ENCODE results near the gene WDR46. TPM values are rescaled to one million over a fixed set of nuclear protein-coding genes. Genes with fewer than 3 reads are reported as not detected.

WDR46 gene
- polyA plus RNA-seq, 1 donor from 2014 or later, result 62.5 TPM

- TF ChIP-seq MXI1 (conservative IDR thresholded peaks at IDR 0.05; ENCODE audit: poor library complexity, severe bottlenecking), result no peak
Observed at GRCh38 chr6:33313105-33313708, 24.2 kb upstream of the WDR46 start (continued).

- H3K9me3 ChIP-seq (ENCODE audit: low read length), result no peaks in the 10 kb centered on the region
- no peaks in the 10 kb centered on the region for H3K9me2 ChIP-seq (ENCODE audit: insufficient read depth, low read length)
- peak overlapping the region; percentile 31 for H3K27ac ChIP-seq (ENCODE audit: low read length)
- TF ChIP-seq CTCF (IDR thresholded peaks at IDR 0.05; ENCODE audit: poor library complexity, severe bottlenecking) (peak; percentile 39), POLR2AphosphoS5 (IDR thresholded peaks at IDR 0.05) (no peak)
- peak overlapping the region; percentile 68 for H3K4me2 ChIP-seq (ENCODE audit: low read length)
- no peaks in the 10 kb centered on the region for H3K79me2 ChIP-seq (replicated peaks; ENCODE audit: insufficient read depth, low read length)
- peak overlapping the region; percentile 68 for H3K4me3 ChIP-seq (ENCODE audit: low read length)
- H4K20me1 ChIP-seq (ENCODE audit: insufficient read depth), result no peaks in the 10 kb centered on the region
- H2AFZ ChIP-seq (ENCODE audit: low read depth, low read length), result peak overlapping the region; percentile 45
- H3K9ac ChIP-seq (ENCODE audit: low read length), result peak overlapping the region; percentile 52
- H3K36me3 ChIP-seq (ENCODE audit: insufficient read depth, low read length), result no peaks in the 10 kb centered on the region
- no peaks in the 10 kb centered on the region for H3F3A ChIP-seq (ENCODE audit: insufficient read depth, low read length, poor library complexity, severe bottlenecking)
- peaks cover 25% of the 10 kb centered on the region for H3K27me3 ChIP-seq (ENCODE audit: insufficient read depth, low read depth, low read length)
Observed at GRCh38 chr6:33312361-33313104, 23.5 kb upstream of the WDR46 start.

- Histone ChIP-seq H3F3A (ENCODE audit: insufficient read depth, low read length, poor library complexity, severe bottlenecking) (no peaks in the 10 kb centered on the region), H3K36me3 (ENCODE audit: insufficient read depth, low read length) (no peaks in the 10 kb centered on the region), H3K27me3 (ENCODE audit: insufficient read depth, low read depth, low read length) (no peaks in the 10 kb centered on the region), H3K9ac (ENCODE audit: low read length) (no peak overlapping the region), H3K79me2 (replicated peaks; ENCODE audit: insufficient read depth, low read length) (peaks cover 7% of the 10 kb centered on the region), H2AFZ (ENCODE audit: low read depth, low read length) (no peak overlapping the region), H3K4me3 (ENCODE audit: low read length) (no peak overlapping the region), H3K9me3 (ENCODE audit: low read length) (no peaks in the 10 kb centered on the region), H3K9me2 (ENCODE audit: insufficient read depth, low read length) (no peaks in the 10 kb centered on the region), H3K27ac (ENCODE audit: low read length) (no peak overlapping the region), H4K20me1 (ENCODE audit: insufficient read depth) (no peaks in the 10 kb centered on the region), H3K4me2 (ENCODE audit: low read length) (no peak overlapping the region)
- no peak for TF ChIP-seq RAD21 (conservative IDR thresholded peaks at IDR 0.05)
- TF ChIP-seq MXI1 (conservative IDR thresholded peaks at IDR 0.05; ENCODE audit: poor library complexity, severe bottlenecking), result no peak
- TF ChIP-seq CTCF (IDR thresholded peaks at IDR 0.05; ENCODE audit: poor library complexity, severe bottlenecking), result no peak
- TF ChIP-seq EZH2 (IDR thresholded peaks at IDR 0.05; ENCODE audit: borderline replicate concordance, insufficient read depth, low read length, poor library complexity, severe bottlenecking), result no peak
- TF ChIP-seq TAF1 (IDR thresholded peaks at IDR 0.05; ENCODE audit: low read depth), result no peak
- TF ChIP-seq POLR2AphosphoS5 (IDR thresholded peaks at IDR 0.05), result no peak
- TF ChIP-seq REST (IDR thresholded peaks at IDR 0.05; ENCODE audit: borderline replicate concordance), result no peak
- TF ChIP-seq EP300 (conservative IDR thresholded peaks at IDR 0.05; ENCODE audit: poor library complexity, severe bottlenecking), result no peak
- no peak for TF ChIP-seq SMC3 (conservative IDR thresholded peaks at IDR 0.05; ENCODE audit: poor library complexity)
Observed at GRCh38 chr6:33306356-33306755, 17.3 kb upstream of the WDR46 start.
